Vagina (tissue), 2 donors: ENCODE data around the gene TMTC1. TPM values are rescaled to one million over a fixed set of nuclear protein-coding genes. Genes with fewer than 3 reads are reported as not detected.

Source experiments
- DNase-seq, 2 donors: peaks; one replicate each; pipeline ENCODE4 v3.0.0-alpha.2; 2017; ENCODE audit errors: extremely low spot score in 2 of 2
- H3K27ac ChIP-seq: fragments of 200-600 bp; sonication (generic); one replicate; pipeline ENCODE4 v1.5.1; 2019
- H3K27me3 ChIP-seq: fragments of 200-600 bp; sonication (generic); one replicate; pipeline ENCODE4 v1.5.1; 2019
- H3K36me3 ChIP-seq, 2 donors: fragments of 200-600 bp; sonication (generic); one replicate each; pipeline ENCODE4 v1.5.1; 2017 to 2019
- H3K4me1 ChIP-seq: fragments of 200-600 bp; sonication (generic); one replicate; pipeline ENCODE4 v1.5.1; 2019
- H3K4me3 ChIP-seq, 2 donors: fragments of 200-600 bp; sonication (generic); 1 replicate in 1 of 2; 2 replicates in 1 of 2; pipeline ENCODE4 v1.5.1; 2016 to 2019
- H3K9me3 ChIP-seq: fragments of 200-600 bp; sonication (generic); one replicate; pipeline ENCODE4 v1.5.1; 2019
- CTCF ChIP-seq, 3 experiments: fragments of 450-650 bp in 2 of 3; fragments of 200-600 bp in 1 of 3; sonication (generic) in 1 of 3; IDR thresholded peaks; one replicate each; pipeline ENCODE4 v1.5.1; 2017 to 2019; ENCODE audit warnings: antibody characterized with exemption in 3 of 3, mild to moderate bottlenecking in 2 of 3, moderate library complexity in 2 of 3
- POLR2A ChIP-seq, 2 donors: fragments of 450-650 bp; IDR thresholded peaks; one replicate each; pipeline ENCODE4 v1.6.1; 2017; ENCODE audit warnings: antibody characterized with exemption in 2 of 2, mild to moderate bottlenecking in 2 of 2, moderate library complexity in 2 of 2
- POLR2AphosphoS5 ChIP-seq, 2 donors: sonication (generic); formaldehyde crosslinking; IDR thresholded peaks; one replicate each; pipeline ENCODE4 v1.9.0; 2017; ENCODE audit warnings: antibody characterized with exemption in 2 of 2, mild to moderate bottlenecking in 2 of 2, low read depth in 1 of 2; ENCODE audit not compliant: insufficient read depth in 1 of 2
- intact Hi-C: fragments of 100-400 bp; cut with DNase I; formaldehyde crosslinking; loops from one replicate; pipeline ENCODE4 v1.15.1; 2023
- total RNA-seq: library from RNA; depleted of rRNA; stranded (reverse); fragments of >200 nt; gene quantifications from one replicate; pipeline ENCODE4 v1.2.3, GENCODE V29; 2016

The TMTC1 gene
- total RNA-seq, 1 donor from 2014 or later, result 63.8 TPM

GRCh38 chr12:29702972-29703371, 80.8 kb downstream of the TMTC1 start:
- intact Hi-C loops, result no loop called here
- DNase-seq, result no peak
- H3K9me3 ChIP-seq, result no peaks in the 10 kb centered on the region
- H3K27ac ChIP-seq, result no peak overlapping the region
- H3K36me3 ChIP-seq, result peaks cover 0 to 3% of the 10 kb centered on the region in 2 donors
- no peaks in the 10 kb centered on the region for H3K27me3 ChIP-seq
- H3K4me3 ChIP-seq, result no peak overlapping the region
- no peak for TF ChIP-seq POLR2AphosphoS5 (IDR thresholded peaks at IDR 0.05; ENCODE audit: insufficient read depth in 1 of 2, low read depth in 1 of 2)
- TF ChIP-seq CTCF (IDR thresholded peaks at IDR 0.05), result no peak
- TF ChIP-seq POLR2A (IDR thresholded peaks at IDR 0.05), result no peak
- H3K4me1 ChIP-seq, result no peaks in the 10 kb centered on the region

- peaks cover 0 to 3% of the 10 kb centered on the region in 2 donors for H3K36me3 ChIP-seq
- intact Hi-C loops, result no loop called here
- TF ChIP-seq POLR2AphosphoS5 (IDR thresholded peaks at IDR 0.05; ENCODE audit: insufficient read depth in 1 of 2, low read depth in 1 of 2), result no peak
- no peak for TF ChIP-seq CTCF (IDR thresholded peaks at IDR 0.05)
- TF ChIP-seq POLR2A (IDR thresholded peaks at IDR 0.05), result no peak
- H3K9me3 ChIP-seq, result no peaks in the 10 kb centered on the region
- no peak overlapping the region for H3K4me3 ChIP-seq
- no peaks in the 10 kb centered on the region for H3K4me1 ChIP-seq
- H3K27me3 ChIP-seq, result no peaks in the 10 kb centered on the region
- no peak for DNase-seq
- H3K27ac ChIP-seq, result no peak overlapping the region
These were observed 81.5 kb downstream of the TMTC1 start for GRCh38 chr12:29702222-29702621.

GRCh38 chr12:29700761-29701481, 82.8 kb downstream of the TMTC1 start:
- Histone ChIP-seq H3K9me3 (no peaks in the 10 kb centered on the region), H3K27me3 (no peaks in the 10 kb centered on the region), H3K4me3 (no peak overlapping the region), H3K36me3 (peaks cover 0 to 3% of the 10 kb centered on the region in 2 donors), H3K27ac (no peak overlapping the region), H3K4me1 (no peaks in the 10 kb centered on the region)
- no peak for DNase-seq
- TF ChIP-seq CTCF (IDR thresholded peaks at IDR 0.05), result no peak
- TF ChIP-seq POLR2A (IDR thresholded peaks at IDR 0.05), result no peak
- TF ChIP-seq POLR2AphosphoS5 (IDR thresholded peaks at IDR 0.05; ENCODE audit: insufficient read depth in 1 of 2, low read depth in 1 of 2), result no peak
- intact Hi-C loops, result no loop called here

- H3K36me3 ChIP-seq, result peaks cover 0 to 3% of the 10 kb centered on the region in 2 donors
- H3K4me3 ChIP-seq, result no peak overlapping the region
- no peak for TF ChIP-seq CTCF (IDR thresholded peaks at IDR 0.05)
- no peak for TF ChIP-seq POLR2A (IDR thresholded peaks at IDR 0.05)
- no peak for TF ChIP-seq POLR2AphosphoS5 (IDR thresholded peaks at IDR 0.05; ENCODE audit: insufficient read depth in 1 of 2, low read depth in 1 of 2)
- no peaks in the 10 kb centered on the region for H3K27me3 ChIP-seq
- no peaks in the 10 kb centered on the region for H3K9me3 ChIP-seq
- DNase-seq, result no peak
- H3K4me1 ChIP-seq, result no peaks in the 10 kb centered on the region
- H3K27ac ChIP-seq, result no peak overlapping the region
- intact Hi-C loops, result no loop called here
These were observed 85.0 kb downstream of the TMTC1 start for GRCh38 chr12:29698756-29699155.

- no peak for DNase-seq
- TF ChIP-seq POLR2A (IDR thresholded peaks at IDR 0.05), result no peak
- TF ChIP-seq CTCF (IDR thresholded peaks at IDR 0.05), result no peak
- no peak for TF ChIP-seq POLR2AphosphoS5 (IDR thresholded peaks at IDR 0.05; ENCODE audit: insufficient read depth in 1 of 2, low read depth in 1 of 2)
- H3K27me3 ChIP-seq, result no peaks in the 10 kb centered on the region
- intact Hi-C loops, result no loop called here
- H3K36me3 ChIP-seq, result peaks cover 0 to 3% of the 10 kb centered on the region in 2 donors
- H3K27ac ChIP-seq, result no peak overlapping the region
- no peaks in the 10 kb centered on the region for H3K4me1 ChIP-seq
- no peaks in the 10 kb centered on the region for H3K9me3 ChIP-seq
- no peak overlapping the region for H3K4me3 ChIP-seq
These were observed 87.9 kb downstream of the TMTC1 start for GRCh38 chr12:29695800-29696199.
